Activated T-cell treated with anti-CD3 and anti-CD28 coated beads, Interleukin-2, amount 50 U/mL, for 1 hour (primary cell): Measurements from ENCODE around the gene SLC49A3.
"Not testable (repeated sequence)": the region's sequence is repeated elsewhere in the genome, so short reads cannot be mapped to it uniquely, and the experiment has no call there.

Experiments
- DNase-seq: peaks from one replicate; pipeline ENCODE4 v3.0.0-alpha.2; 2020

Gene SLC49A3

GRCh38 chr4:700587-701264 is 11.8 kb upstream of the SLC49A3 start:
- DNase-seq = no peak

DNA sequence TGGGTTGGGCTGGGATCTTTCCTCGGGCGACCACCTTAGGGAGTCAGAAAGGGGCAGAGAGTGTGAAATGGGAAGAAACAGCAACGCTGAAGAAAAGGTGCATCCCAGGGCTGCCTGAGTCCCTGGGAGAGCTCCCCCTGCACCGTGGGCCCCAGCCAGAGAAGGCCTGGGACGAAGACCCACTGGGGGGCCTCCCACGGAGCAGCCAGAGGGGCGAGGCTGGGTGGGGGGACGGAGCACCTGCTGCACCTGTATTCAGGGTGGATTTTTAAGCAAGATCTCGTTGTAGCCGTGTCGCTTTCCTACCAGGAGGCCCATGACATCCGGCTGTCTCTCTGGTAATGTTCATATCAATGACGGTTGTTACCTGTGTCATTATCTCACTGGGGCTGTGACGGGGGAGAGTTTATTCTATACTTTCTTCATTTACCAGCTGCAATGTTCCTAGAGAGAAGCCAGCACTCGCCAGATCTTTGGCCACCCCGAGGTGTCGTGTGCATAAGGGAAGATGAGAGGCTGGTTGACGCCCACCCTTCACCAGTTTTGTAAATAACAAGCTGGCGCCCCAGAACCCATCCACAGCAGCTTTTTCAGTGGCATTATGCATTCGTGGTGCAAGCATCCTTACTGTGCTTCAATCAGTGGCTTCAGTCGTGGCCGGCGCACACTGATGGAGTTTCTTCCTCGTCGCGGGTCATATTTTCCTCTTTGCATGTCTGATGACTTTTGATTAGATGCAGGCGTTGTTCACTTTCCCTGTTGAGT is 11.0 kb upstream of the SLC49A3 start:
- no peak for DNase-seq

- DNase-seq = not testable (repeated sequence)
Measured at GRCh38 chr4:694341-694940, 5.5 kb upstream of the SLC49A3 start.

GRCh38 chr4:692771-693554 is 4.0 kb upstream of the SLC49A3 start:
- DNase-seq = no peak

DNA sequence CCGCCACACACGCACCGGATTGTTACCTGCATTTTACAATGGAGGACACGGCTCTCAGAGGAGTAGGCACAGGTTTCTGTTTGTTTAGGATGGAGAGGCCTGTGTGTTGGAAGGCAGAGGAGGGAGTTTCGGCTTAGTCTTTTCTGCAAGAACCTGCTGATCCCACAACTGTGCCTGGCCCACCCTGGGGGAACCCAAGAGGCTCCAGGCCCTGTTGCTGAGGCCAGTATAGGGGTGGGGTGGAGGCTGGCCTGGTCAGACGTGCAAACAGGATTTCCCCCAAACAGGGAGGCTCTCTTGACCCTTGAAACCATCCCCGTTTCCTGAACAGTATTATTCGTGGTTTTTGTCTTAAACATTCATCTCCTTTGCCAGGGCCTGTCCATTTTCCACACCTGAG is 772 bp upstream of the SLC49A3 start:
- no peak for DNase-seq

DNA sequence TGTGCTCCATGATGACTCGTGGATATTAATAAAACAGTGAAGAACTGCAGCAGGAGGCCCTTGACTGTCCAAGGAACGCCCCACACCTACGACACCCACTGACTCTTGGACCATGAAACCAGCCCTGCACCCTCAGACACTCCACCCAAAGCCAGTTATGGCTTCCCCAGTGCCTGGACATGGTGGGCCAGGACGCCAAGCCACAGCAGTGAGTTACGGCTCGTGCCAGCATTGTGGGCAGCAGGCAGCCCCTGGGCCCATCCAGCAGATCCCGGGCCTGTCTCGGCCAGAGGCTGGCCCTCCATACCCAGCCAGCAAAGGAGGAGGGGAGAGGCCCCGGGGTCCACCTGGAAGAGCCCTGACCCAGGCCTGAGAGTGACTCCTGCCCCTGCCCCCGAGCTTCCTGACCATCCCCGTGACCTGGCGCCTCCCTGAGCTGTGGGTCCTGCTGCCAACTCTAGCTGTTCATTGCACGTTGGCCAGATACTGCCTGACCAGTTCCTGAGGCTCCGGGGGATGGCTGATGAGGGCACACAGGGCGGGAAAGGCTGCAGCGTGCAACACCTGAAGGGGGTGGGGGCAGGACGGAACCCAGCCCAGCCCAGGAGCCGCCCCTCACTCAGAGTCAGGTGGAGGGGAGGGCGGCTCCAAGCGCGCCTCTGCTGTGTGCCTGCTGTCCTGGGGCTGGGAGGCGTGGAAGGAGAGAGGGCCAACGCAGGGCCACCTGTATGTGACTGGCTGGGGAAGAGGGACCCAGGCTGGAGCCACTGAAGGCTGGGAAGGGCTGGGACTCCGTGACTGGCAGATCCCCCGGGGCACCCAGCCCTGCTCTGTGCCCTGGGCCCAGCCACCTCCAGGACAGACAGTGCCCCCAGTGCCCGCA is 739 bp downstream of the SLC49A3 start:
- DNase-seq = no peak

GRCh38 chr4:687048-687970 is 1.6 kb downstream of the SLC49A3 start:
- DNase-seq = no peak

DNA sequence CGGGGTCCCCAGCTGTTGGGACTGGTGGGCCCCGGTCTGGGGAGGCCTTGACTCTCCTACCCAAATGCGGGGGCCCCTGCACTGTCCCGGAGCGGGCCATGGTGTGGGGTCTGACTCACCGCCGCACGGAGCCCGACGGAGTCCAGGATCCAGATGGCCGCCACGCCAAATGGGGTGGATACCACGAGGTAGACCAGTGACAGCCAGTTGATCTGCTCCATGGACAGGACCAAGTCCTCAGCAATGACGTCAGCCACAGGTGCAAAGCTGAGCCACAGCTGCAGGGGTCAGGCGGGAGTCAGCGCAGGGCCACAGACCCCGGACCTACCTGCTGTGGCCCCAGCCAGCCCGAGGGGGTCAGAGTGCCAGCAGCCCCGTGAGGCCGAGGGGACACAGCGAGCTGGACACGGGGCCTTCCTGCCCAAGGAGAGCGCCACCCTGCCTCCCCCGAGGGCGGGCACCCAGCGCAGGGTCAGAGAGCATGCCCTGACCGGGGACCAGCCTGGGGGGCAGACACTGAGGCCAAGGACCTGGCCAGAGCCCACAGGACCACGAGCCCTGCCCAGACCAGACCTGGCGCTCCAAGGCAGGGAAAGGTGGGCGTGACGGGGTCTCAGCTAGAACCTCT is 2.4 kb downstream of the SLC49A3 start:
- DNase-seq = no peak

GRCh38 chr4:685679-686412 is 3.1 kb downstream of the SLC49A3 start:
- DNase-seq = no peak

DNA sequence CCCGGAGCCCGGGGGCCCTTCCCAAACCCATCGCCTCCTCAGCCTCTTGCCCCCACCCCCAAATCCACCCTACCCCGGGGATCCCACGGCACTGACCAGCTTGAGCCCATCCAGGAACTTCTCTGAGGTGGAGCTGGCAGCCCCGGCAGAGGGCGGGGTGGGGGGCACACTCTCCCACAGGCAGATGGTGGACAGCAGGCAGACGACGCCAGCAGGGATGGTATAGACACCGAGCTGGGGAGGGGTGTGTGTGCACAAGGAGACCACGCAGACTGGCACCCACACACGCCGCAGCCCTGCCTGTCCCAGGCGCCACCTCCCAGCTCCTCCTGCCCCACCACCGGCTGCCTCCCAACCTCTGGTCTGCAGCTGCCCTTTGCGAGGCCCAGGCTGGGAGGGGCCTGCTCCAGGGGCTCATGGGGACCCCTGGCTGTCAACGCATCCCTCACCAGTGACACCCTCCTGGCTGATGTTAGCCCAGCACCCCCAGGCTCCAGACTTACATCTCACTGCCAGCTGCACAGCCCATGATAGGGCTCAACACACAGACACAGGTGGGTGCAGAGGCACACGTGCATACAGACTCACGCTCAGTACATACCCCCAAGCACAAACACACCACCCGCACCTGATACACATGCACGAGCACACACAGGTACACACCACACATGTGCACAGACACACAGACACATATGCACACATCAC is 4.2 kb downstream of the SLC49A3 start:
- no peak for DNase-seq

DNA sequence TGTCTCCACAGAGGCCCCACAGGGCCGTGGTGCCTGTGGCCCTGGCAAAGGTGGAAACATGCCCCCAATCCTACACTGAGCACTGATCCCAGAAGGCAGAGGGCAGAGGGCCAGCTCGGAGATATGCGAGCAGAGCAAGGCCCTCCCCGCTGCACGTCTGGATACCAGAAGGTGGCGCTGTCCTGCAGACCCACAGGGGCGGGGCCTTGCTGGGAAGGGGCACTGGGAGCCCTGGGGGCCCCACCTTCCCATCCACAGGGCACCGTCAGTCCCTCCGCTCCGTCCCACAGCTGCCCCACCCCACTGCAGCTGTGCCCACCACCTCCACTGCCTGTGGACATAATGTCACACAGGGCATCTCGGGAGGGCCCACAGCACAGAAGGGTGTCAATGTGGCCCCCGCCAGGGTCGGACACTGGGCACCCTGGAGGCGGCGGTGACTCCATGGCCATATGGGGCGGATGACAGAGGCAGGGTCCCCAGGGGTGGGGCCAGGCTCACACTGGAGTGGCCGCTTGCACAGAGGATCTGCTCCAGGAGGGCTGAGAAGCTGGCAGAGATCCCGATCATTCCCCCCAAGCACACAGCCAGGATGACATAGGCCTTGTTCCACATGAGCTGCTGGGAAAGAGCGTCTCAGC is 4.8 kb downstream of the SLC49A3 start:
- no peak for DNase-seq

GRCh38 chr4:683247-683897 is 5.6 kb downstream of the SLC49A3 start:
- DNase-seq = no peak

DNA sequence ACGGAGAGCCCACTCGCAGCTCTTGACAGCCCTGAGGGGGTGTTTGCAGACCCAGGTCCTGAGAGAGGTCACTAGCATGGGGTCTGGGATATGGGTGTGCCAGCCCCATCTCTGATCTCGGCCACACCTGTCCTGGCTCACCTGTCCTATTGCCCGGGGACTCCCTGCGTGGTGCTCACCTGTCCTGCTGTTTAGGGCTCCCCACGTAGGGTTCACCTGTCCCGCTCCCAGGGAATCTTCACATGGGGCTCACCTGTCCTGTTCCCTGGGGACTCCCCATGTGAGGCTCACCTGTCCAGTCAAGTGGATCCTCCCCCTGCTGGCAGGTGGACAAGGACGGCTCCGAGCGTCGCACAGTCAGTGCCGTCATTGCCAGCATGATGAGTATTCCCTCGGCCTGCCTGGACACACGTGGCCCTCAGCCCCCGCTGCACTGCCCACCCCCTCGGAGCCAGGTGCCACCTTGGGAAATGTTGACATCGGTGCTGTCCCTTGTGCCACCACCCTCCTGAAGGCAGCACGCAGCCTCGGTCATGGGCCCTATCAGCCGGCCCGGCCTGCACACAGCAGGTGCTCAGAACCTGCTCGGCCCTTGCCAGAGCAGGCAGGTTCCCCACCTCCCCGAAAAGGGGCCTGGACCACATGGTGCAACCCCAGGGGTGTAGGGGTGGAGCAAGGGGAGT is 6.3 kb downstream of the SLC49A3 start:
- DNase-seq = no peak

- peak; percentile 50 for DNase-seq
Measured at GRCh38 chr4:681736-682451, 7.1 kb downstream of the SLC49A3 start.

DNA sequence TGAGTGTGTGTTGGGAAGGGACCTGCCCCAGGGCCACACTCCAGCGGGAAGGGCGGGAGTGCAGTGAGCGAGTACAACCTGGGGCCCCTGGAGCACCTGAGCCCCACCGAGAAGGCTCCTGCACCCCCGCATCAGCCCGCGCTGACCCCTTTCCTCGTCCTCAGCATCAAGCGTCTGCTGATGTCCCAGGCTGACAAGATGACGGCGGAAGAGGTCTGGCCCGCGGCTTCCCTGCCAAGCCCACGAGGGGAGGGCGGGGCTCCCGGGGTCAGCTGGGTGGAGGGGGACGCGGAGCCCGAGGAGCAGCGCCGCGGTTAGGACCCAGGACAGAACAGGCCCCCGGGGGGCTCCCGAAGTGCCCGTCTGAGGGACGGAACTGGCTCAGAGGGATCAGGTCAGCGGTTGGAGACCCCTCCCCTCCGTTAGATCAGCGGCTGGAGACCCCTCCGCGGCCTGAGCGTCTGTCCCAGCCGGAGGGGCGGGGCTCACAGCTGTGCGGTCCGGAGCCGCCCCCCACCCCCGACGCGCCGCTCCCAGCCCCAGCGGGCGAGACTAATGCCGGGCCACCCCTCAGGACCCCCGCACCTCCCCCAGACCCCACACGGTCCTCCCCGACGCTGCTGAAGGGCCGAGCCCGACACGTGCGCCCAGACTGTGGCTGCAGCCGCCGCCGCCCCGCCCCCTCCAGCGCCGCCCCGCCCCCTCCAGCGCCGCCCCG is 7.9 kb downstream of the SLC49A3 start:
- DNase-seq = peak; percentile 50

GRCh38 chr4:680551-680927 is 8.4 kb downstream of the SLC49A3 start:
- DNase-seq = no peak
